ENCODE data around the gene TWF2.

Gene TWF2

DNA sequence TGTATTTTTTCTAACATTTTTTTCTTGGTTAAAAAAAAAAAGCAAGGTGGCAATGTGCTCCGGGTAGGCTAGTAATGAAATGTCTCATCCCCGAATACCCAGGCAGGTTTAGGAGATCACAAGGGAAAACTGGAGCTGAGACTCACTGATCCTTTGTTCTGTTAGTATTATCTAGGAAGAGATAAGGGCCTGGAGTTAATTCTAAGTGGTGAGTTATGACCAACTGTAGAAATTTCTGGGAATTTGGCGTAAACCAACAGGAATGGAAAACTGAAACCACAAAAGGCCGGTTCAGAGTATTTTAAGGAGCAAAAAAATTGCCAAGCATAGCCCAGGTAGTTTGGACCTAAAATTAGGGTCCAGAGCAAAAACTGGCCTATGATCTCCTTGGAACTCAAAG is 19.0 kb upstream of the TWF2 start:
- no peak for DNase-seq (ENCODE audit: low read depth)

DNA sequence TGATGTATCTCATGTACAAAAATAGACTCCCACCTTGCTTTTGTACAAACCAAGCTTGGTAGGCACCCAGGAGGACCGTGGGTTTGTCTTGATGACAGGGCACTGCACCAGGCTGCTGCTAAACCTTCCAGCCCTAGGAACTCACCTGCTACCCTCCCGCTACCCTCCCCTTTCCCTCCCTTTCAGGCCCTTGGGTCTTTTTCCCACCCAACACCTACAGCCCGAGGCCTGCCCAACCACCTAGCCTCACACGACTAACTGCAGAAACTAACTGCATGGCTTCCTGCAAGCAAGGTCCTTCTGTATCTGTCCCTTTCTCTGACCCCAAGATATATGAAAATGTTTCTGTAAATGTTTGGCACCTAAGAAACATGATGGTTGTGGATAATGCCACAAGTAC is 17.7 kb upstream of the TWF2 start:
- DNase-seq (ENCODE audit: low read depth) = no peak

DNA sequence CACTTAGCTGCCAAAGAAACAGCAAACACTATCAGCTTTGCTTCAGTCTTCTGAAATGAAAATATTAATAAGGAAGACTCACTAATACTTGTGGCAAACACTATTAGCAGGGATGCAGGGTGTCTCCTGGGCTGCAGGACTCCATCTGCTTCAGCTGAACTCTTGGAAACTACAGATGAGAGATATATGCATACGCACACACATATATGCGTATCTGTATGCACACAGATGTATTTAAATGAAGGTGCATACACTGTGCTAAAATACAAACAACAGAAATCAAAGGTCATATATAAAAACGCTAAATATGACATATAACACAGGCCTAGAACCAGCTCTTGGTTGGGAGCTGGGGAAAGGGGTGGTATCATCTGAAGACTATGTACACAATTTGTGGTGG is 17.2 kb upstream of the TWF2 start:
- DNase-seq (ENCODE audit: low read depth) = no peak

DNA sequence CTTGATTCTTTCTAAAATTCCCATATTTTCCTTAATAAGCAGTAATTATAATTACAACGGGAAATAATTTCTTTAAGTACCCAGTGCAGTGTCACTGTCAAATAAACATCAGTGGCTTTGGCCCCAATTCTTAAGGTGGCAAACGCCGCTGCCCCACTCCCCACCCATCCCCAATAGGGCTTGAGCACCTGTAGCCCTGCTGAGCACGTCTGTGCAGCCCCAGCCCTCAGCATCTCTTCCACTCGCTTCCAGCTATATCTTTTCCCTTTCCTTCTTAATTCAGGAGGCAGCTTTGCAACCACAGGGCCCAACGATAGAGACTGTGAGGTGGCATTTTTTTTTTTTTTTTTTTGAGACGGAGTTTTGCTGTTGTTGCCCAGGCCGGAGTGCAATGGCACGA is 15.7 kb upstream of the TWF2 start:
- DNase-seq (ENCODE audit: low read depth) = no peak

DNA sequence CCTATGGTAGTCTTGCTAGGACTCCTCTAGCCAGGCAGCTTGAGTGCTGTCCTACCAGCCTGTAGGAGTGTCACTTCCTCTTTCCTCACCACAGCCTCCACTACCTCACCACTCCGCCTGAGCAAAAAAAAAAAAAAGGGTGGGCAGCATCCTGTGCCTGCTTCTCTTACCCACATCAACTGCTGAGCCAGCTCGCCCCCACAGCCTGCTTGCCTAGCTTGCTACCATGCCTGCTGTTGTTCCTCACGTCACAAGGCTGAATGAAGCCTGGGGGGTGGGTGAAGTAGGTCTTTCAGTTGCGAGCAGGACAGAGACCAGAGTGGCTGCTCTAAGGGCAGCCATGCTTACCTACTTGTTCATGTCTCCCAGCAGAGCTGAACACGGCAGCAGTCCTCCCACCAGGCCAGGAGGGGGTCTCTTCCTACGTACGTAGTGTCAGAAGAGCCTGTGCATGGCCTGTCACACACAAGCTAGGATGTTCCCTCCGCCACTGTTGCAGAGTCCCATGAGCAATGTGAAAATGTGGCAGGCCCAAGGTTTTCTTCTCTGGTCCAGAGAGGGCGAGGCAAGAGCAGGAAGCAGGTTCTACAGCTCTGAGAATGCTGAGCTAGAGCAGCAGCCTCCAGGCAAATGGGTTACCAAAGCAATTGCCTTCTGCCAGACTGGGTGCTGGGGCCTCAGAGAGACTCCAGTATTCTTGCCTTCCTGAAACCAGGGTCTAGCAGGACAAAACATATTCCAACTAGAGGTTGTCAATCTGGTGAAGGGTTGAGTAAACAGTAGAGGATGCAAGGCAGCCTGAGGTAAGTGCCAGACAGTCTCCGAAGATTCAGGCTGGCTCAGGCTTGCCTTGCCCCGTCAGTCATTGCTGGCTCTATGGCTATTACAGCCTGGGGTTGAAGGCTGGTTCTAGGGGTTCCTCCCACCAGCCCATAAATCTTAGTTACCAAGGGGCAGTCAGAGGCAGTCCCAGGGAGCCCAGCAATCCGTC is 14.7 kb upstream of the TWF2 start:
- no peak for DNase-seq (ENCODE audit: low read depth)

DNA sequence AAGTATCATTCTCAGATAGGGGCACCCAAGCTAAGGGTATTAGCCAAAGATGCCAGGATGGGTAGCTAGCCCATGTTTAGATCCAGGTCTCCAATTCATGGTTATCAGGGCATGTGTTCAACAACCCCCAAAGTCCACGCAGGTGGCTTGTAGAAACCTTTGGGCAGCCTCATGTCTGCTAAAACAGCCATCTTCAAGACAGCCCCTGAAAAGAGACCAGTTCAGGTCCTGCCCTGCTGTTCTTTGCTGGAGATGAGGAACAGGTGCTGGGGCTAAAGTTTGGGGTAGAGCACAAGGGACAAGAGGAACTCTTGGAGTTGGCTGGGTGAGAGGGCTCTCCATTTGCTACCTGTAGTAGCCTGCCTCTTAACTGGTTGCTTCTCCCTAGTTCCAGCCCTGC is 11.2 kb upstream of the TWF2 start:
- no peak for DNase-seq (ENCODE audit: low read depth)

DNA sequence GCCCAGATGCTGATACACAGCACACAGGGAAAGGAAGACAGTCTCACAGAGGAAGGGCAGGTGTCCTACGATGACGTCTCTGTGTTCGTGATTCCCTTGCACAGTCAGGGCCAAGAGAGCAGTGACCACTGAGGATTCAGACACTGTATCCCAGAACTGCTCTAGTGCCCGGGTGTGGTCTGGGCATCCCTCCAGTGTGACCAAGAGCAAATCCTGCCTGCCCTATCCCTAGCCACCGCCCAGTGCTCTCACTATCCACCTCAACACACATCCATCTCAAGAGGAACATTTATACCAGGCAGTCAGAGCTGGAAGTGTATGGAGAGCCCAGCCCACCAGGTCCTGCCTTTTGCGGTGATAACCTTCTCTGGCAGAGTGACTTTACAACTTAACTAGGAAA is 10.7 kb upstream of the TWF2 start:
- DNase-seq (ENCODE audit: low read depth) = no peak

DNA sequence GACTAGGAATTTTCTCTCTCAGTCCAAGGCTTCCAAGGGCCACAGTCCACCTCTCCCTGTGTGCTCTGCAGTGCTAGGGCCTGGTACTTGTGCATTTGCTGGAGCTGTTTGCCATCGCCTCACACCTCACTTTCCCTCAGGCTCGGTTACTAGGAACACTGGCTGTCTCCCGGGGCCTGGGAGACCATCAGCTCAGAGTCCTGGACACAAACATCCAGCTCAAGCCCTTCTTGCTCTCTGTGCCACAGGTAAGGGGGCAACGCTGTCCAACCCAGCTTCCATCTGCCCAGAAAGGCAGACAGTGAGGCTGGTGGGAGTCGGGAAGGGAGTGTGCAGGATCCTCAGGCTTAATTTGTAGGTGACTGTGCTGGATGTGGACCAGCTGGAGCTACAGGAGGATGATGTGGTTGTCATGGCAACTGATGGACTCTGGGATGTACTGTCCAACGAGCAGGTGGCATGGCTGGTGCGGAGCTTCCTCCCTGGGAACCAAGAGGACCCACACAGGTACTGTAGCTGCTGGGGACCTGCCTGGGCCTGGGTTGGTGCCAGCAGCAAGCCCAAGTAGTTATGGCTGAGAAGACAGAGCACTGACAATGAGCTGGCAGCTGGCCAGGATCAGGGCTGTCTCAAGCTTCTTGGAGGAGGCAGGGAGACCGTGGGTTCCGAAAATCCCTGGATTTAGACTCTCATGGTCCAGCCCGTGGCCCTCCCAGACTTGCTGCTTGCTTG is 10.0 kb upstream of the TWF2 start:
- no peak for DNase-seq (ENCODE audit: low read depth)

DNA sequence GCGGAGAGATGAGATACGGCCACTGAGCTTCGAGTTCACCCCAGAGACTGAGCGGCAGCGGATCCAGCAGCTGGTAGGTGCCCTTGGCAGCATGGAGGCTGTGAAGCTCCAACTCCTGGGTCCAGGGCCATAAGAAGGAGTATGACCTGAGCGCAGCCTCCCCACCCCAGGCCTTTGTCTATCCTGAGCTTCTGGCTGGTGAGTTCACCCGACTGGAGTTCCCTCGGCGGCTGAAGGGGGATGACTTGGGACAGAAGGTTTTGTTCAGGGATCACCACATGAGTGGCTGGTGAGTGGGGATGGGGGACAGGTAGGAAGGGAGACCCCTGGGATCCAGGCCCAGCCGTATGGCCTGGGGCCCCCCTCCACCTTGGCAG is 9.2 kb upstream of the TWF2 start:
- no peak for DNase-seq (ENCODE audit: low read depth)

DNA sequence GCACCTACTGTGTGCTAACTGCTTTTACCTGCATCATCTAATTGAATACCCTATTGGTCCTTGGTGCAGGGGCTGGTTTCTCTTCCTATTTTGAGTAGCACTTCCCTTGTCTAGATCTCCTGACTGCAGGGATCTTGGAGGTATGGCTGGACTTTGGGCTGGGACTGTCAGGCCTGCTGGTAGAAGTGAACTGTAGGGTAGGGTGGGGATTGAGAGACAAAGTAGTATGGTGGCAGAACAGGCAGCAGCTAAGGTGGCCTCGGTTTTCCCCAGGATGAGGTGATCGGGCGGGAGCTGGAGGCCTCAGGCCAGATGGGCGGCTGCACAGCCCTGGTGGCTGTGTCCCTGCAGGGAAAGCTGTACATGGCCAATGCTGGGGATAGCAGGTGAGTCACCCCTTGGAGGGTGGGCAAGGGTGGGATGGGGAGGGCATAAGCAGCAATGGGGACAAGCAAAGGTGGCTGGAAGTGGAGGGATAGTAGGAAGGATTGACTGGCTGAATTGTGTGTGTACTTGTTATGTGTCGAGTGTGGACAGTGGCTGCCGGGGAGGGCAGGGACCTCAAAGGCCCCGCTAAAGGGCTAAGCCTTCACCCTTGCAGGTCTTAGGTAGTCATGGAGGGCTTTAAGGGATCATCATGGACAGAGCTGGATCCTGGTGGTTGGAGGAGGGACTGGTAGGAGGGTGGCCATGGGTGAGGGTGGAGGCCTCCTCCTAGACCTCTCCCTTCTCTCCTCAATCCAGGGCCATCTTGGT is 8.6 kb upstream of the TWF2 start:
- DNase-seq (ENCODE audit: low read depth) = no peak

DNA sequence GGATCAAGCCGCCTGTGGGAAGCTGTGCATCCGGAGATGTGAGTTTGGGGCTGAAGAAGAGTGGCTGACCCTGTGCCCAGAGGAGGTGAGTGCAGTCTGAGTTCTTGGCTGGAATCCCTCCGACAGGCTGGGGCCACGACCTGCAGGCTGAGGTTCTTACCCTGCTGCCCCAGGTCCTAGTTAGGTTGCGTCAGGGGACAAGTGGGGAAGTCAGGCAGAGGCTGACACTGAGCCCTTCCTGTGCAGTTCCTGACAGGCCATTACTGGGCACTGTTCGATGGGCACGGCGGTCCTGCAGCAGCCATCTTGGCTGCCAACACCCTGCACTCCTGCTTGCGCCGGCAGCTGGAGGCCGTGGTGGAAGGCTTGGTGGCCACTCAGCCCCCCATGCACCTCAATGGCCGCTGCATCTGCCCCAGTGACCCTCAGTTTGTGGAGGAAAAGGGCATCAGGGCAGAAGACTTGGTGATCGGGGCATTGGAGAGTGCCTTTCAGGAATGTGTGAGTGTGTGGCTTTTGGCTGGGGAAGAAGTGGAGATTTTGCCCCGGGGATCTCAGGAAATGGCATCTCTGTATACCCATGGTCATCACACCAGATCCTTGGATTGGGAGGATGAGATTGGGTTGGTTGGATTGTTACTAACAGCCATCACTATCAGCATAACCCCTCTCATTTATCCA is 7.9 kb upstream of the TWF2 start:
- DNase-seq (ENCODE audit: low read depth) = no peak

DNA sequence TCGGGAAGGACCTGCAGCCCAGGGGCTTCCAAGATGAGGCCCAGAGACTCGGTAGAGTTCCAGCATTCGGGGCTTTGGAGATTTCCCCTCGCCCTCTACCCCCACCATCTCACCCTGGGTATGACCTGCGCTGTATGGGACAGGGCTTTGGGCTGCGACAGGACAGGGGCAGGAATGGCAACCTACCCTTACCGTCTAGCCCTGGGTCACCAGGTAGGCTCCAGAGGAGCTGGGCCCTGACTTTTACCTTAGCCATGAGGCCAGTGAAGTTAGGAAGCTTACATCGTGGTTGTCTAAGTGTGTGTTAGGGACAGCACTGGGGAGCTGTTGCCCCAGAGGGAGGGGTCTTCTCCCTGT is 7.3 kb upstream of the TWF2 start:
- no peak for DNase-seq (ENCODE audit: low read depth)

DNA sequence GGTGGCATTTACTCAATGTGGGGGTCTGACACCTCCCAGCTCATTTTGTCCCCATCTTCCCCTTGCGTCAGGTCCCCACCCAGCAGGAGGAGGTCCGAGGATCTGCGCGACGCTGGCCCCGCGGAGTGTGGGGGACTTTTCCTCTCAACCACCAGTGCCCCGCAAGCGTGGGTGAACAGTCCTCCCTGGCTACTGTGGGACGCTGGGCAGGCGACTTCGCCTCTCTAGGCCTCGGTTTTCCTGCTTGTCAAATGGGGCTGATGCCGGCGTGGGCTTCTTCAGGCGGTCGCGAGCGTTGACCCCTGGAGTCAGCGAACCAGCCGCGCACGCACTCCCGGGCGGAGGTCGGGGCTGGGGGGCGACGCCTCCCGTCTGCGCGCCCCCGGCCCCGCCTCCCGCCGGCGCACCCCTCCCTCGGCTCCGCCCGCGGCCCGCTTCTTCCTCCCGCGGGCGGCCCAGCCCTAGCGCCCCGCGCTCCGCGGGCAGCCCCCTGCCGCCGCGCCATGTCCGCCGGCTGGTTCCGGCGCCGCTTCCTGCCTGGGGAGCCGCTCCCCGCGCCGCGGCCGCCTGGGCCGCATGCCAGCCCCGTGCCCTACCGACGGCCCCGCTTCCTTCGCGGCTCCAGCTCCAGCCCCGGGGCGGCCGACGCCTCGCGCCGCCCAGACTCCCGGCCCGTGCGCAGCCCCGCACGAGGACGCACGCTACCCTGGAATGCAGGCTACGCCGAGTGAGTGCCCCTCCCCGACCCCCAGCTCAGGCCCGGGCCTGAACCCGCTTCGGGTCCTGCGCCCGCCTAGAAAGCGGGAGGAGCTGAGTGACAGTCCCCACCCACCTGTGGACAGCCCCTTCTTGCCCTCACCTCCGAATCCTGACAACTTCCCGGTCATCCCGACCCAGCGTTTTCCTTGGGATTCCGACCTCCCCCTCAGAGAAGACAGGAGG is 6.6 kb upstream of the TWF2 start, which contains the start of gene PPM1M:
Gene PPM1M, plus strand, starts transcription at position 438 of the 942 bp plus-strand sequence. Its CDS starts 66 bp downstream, at position 504.
- DNase-seq (ENCODE audit: low read depth) = no peak

DNA sequence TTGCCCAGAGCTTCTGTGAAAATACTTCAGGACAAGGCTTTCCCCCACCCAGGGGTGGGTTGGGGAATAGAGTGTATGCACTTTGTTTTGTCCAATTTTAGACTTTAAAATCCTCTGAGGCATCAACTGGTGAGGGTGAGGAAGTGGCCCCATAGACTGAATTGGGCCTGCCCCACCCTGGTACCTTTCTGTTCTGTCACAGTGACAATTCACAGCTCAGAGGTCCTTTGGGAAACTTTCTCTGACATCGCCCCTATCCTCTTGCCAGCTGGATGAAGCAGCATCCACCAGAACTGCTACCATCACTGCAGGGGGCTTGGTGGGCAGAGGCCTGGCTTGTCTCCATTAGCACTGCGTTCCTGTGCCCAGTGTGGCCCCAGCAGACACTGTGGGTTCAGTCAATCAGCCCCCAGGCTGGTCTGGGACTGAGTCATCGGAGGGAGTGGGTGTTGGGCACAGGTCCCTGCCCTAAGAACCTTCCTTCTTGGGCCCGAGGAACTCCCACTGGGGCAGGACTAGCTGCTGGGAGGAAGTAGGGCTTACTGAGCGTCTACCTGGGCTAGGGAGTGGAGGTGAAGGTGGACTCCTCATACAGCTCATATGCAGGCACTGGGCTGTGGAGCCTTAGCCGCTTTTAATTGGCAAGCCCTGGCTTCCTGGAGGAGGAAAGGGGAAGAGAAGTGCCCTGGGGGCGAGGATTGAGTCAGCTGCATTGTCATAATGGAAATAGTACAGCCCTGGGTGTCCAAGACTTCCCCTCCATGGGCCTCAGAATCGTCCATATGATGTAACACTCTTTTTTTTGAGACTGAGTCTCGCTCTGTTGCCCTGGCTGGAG is 5.1 kb upstream of the TWF2 start:
- no peak for DNase-seq (ENCODE audit: low read depth)

DNA sequence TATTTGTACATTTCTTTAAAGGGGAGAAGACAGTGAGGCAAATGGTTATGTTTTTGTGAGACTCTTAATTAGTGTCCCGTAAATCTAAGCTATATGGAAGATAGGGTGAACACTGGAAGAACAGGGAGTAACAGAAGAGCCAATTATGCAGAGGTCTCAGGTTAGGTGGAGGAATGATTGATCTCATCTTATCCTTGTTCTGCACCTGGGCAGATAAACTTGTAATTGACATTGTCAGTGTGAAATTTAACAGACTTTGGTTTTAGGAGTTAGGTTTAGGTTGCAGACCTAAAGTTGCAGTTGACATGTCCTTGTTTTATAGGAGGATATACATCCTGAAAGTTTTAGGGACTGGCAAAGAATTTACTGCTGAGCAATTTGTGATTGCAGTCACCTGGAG is 3.1 kb upstream of the TWF2 start:
- DNase-seq (ENCODE audit: low read depth) = no peak

DNA sequence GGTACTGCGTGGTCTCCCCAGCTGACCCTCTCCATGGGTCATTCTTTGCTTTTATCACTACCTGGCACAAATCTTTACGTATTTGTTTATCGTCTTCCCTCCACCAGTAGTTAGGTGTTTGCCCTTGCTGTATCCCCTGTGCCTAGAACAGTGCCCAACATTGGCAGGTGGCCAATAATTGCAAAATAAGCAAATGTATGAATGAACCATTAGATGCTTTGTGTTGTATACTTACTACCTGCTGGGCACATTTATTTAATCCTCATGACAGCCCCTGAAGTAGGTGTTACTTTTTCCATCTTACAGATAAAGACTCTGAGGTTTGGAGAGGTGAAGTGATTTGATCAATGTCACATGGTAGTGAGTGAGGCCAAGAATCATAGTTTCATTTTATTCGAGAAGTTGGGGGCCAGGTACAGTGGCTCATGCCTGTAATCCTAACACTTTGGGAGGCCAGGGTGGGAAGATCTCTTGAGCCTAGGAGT is 2.0 kb upstream of the TWF2 start:
- no peak for DNase-seq (ENCODE audit: low read depth)

DNA sequence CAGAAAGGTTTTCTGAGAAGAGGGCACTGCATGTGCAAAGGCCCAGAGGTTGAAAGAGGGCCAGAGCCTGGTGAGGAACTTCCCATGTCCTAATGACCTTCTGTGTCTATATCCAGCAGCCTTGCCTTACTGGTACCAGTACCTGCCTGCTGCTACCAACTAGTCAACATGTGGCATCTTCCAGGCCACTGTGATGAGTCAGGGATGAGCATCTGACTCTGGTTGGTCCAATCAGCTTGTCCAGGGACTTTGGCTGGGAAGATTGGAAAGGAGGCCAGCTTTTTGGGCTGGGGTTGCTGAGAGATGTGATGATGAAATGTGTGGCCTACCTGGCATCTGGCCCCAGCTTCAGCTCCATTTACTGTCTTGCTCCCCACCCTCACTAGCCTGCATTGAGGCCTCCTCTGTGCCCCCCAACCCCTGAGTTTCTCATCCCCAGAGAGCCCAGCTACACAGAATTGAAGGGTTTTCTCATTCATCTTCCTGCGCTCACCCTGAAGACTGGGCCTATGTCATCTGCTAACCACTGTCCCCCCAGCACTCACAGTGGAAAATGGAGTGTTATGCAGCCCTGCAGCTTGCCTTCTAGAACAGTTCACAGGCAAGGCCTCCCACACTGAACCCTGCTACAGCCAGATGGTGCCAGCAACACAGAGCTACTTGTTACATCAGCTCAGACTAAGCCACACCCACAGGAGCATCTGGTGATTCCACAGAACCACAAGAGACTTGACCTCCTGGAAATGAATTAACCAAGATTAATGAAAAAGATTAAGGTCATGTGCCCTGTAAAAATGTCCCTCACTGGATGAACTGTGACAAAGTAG is 1.3 kb upstream of the TWF2 start:
- DNase-seq (ENCODE audit: low read depth) = peak; percentile 99

DNA sequence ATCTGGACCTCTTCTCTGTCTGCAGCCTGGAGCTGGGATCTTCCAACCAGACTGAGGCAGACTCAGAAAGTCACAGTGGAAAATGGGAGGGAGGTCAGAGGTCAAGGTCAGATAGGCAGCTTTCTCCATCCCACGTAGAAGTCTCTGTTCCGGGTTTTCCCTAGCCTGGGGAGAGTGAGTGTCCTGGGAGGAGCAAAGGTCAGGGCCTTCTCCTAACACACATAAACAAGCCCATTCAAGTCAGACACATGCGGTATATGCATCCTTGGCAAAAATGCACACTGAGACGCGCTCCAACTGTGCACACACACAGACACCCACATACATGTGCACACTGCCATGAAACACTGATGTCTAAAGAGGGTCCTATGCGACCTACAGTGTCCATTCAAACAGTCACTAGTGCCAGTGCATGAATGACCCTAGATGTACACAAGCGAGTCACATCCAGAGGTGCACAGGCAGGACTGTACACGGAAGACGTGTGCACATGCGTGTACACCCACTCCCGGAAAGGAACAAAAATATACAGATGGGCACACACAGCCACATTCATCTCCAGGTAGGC is 681 bp downstream of the TWF2 start:
- DNase-seq (ENCODE audit: low read depth) = no peak

Measured in fibroblast of the conjunctiva (primary cell).